DOHH2 (cell line): ENCODE data around the gene MGARP.
A peak's percentile ranks its signal among the peaks of the same experiment; 100 is the strongest.

Experiments used
- H3F3A ChIP-seq: fragments of 200-600 bp; sonication (generic), shearing (Covaris generic); 2 replicates; pipeline ENCODE4 v1.6.0; 2016; ENCODE audit warnings: antibody characterized with exemption, mild to moderate bottlenecking; ENCODE audit not compliant: control insufficient read depth, insufficient read depth
- H3K27ac ChIP-seq: fragments of 200-600 bp; sonication (generic); 2 replicates; pipeline ENCODE4 v1.5.1; 2014; ENCODE audit warnings: low read depth, mild to moderate bottlenecking, low read length, moderate library complexity
- H3K27me3 ChIP-seq: fragments of 200-600 bp; sonication (generic); 2 replicates; pipeline ENCODE4 v1.6.1; 2014; ENCODE audit warnings: mild to moderate bottlenecking, low read length, mixed read lengths; ENCODE audit not compliant: control insufficient read depth
- H3K36me3 ChIP-seq: fragments of 200-600 bp; sonication (generic); 2 replicates; pipeline ENCODE4 v1.6.1; 2014; ENCODE audit warnings: mild to moderate bottlenecking, low read length, moderate library complexity, mixed read lengths; ENCODE audit not compliant: control insufficient read depth
- H3K4me1 ChIP-seq: fragments of 200-600 bp; sonication (generic); 2 replicates; pipeline ENCODE4 v1.6.1; 2014; ENCODE audit warnings: mild to moderate bottlenecking, low read length, mixed read lengths; ENCODE audit not compliant: control insufficient read depth
- H3K4me2 ChIP-seq: fragments of 200-600 bp; sonication (generic); 2 replicates; pipeline ENCODE4 v1.6.0; 2014; ENCODE audit warnings: mild to moderate bottlenecking, low read length, moderate library complexity
- H3K4me3 ChIP-seq: fragments of 200-600 bp; sonication (generic); 2 replicates; pipeline ENCODE4 v1.5.1; 2014; ENCODE audit warnings: mild to moderate bottlenecking, low read length, mixed read lengths
- H3K79me2 ChIP-seq: fragments of 200-600 bp; sonication (generic); 2 replicates; pipeline ENCODE4 v1.6.1; 2014; ENCODE audit warnings: mild to moderate bottlenecking, low read length, mixed read lengths; ENCODE audit not compliant: control insufficient read depth
- H3K9me2 ChIP-seq: fragments of 200-600 bp; sonication (generic); replicated peaks from 2 replicates; pipeline ENCODE4 v1.6.1; 2014; ENCODE audit warnings: mild to moderate bottlenecking, low read length, mixed read lengths; ENCODE audit not compliant: control insufficient read depth
- H3K9me3 ChIP-seq: fragments of 200-600 bp; sonication (generic); 2 replicates; pipeline ENCODE4 v1.6.1; 2014; ENCODE audit warnings: antibody characterized with exemption, low read length, mixed read lengths; ENCODE audit not compliant: control insufficient read depth, insufficient read depth
- H4K20me1 ChIP-seq: fragments of 200-600 bp; sonication (generic); 2 replicates; pipeline ENCODE4 v1.6.0; 2014; ENCODE audit warnings: low read depth, mild to moderate bottlenecking, antibody characterized with exemption, low read length, moderate library complexity; ENCODE audit not compliant: control insufficient read depth, insufficient read depth
- EZH2phosphoT487 ChIP-seq: fragments of 200-600 bp; sonication (generic); IDR thresholded peaks from 2 replicates; pipeline ENCODE4 v1.6.1; 2017; ENCODE audit warnings: borderline replicate concordance, mild to moderate bottlenecking, antibody characterized with exemption, low read length, moderate library complexity, mixed read lengths
- TF ChIP-seq, protein P1 (sequence below): fragments of 200-600 bp; sonication (generic); IDR thresholded peaks from one replicate; pipeline ENCODE4 v1.5.1; 2014; ENCODE audit warnings: antibody characterized with exemption, mild to moderate bottlenecking, low read depth, low read length; ENCODE audit not compliant: poor library complexity, severe bottlenecking

MGARP gene

DNA sequence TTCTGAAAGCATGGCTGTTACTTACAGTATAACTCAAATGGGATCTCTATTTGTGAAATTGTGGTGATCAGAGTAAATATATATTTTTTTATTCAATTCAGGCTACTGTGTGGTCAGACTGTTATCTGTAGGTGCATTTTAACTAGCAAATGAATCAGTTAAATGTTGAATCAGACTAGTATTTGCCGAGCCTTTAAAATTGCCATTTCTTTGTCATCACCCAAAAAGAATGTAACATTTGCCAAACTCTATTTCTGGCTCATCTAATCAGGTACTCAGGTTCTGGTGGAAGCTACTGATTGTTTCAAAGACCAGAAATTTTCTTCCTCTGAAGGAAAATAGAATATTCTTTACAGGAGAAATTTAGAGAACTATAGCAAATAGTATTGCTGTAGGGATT is 19.5 kb upstream of the MGARP start:
- Histone ChIP-seq H3K9me3 (no peaks in the 10 kb centered on the region), H4K20me1 (peaks cover 12% of the 10 kb centered on the region), H3K27ac (no peak overlapping the region), H3K36me3 (peaks cover 40% of the 10 kb centered on the region), H3K4me2 (peak overlapping the region; percentile 93), H3K4me1 (peaks cover 51% of the 10 kb centered on the region), H3F3A (no peaks in the 10 kb centered on the region), H3K9me2 (no peaks in the 10 kb centered on the region), H3K27me3 (no peaks in the 10 kb centered on the region), H3K4me3 (peak overlapping the region; percentile 98), H3K79me2 (peaks cover 61% of the 10 kb centered on the region)
- TF ChIP-seq EZH2phosphoT487, result no peak
- TF ChIP-seq, protein P1, sequence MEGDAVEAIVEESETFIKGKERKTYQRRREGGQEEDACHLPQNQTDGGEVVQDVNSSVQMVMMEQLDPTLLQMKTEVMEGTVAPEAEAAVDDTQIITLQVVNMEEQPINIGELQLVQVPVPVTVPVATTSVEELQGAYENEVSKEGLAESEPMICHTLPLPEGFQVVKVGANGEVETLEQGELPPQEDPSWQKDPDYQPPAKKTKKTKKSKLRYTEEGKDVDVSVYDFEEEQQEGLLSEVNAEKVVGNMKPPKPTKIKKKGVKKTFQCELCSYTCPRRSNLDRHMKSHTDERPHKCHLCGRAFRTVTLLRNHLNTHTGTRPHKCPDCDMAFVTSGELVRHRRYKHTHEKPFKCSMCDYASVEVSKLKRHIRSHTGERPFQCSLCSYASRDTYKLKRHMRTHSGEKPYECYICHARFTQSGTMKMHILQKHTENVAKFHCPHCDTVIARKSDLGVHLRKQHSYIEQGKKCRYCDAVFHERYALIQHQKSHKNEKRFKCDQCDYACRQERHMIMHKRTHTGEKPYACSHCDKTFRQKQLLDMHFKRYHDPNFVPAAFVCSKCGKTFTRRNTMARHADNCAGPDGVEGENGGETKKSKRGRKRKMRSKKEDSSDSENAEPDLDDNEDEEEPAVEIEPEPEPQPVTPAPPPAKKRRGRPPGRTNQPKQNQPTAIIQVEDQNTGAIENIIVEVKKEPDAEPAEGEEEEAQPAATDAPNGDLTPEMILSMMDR, result no peak

DNA sequence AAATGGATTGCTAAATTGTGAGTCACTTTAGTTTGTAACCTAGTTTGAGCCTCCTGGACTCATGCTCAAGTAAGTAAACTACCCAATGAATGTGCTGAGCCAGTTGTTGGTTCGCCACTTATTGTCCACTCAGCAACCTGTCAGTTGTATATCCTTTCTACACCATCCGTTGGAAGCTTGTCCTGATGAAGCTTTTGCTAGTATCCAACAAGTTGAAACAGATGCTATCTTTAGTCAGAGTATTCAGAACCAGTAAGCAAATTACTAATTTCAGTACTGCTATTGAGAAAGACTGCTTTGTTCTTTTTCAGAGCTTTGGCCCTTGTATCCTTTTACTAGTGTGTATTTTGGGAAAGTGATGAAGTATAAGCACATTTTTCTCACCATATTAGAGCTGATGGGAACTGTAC is 17.0 kb upstream of the MGARP start:
- TF ChIP-seq EZH2phosphoT487, result no peak
- Histone ChIP-seq H3K27me3 (no peaks in the 10 kb centered on the region), H3K27ac (no peak overlapping the region), H3K9me2 (no peaks in the 10 kb centered on the region), H3K79me2 (peaks cover 41% of the 10 kb centered on the region), H3K4me1 (peaks cover 37% of the 10 kb centered on the region), H3K4me2 (peak overlapping the region; percentile 81; the same call in 1 of the 2 replicates), H3F3A (no peaks in the 10 kb centered on the region), H4K20me1 (no peaks in the 10 kb centered on the region), H3K4me3 (no peak overlapping the region), H3K9me3 (no peaks in the 10 kb centered on the region), H3K36me3 (peaks cover 29% of the 10 kb centered on the region)

DNA sequence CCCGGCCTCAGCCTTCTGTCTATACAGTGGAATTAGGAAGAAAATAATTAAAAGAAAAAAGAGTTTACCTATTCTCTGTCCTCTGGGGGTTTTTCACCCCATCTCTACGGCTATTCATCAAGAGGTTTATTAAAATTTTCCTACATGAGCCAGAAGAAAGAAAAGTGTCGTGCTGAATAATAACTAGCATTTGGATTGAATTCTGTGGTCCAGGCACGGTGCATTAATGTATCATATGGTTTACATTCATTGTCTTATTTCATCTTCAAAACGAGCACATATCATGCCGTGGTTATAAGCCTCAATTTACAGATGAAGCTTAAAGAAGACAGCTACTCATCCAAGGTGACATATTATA is 15.9 kb upstream of the MGARP start:
- no peak overlapping the region for H3K27ac ChIP-seq
- H3K36me3 ChIP-seq, result peaks cover 24% of the 10 kb centered on the region
- no peak for TF ChIP-seq EZH2phosphoT487
- TF ChIP-seq, protein P1, result no peak
- H3K9me3 ChIP-seq, result no peaks in the 10 kb centered on the region
- peak overlapping the region; percentile 81 for H3K4me2 ChIP-seq
- no peaks in the 10 kb centered on the region for H3F3A ChIP-seq
- no peaks in the 10 kb centered on the region for H3K9me2 ChIP-seq
- H3K79me2 ChIP-seq, result peaks cover 31% of the 10 kb centered on the region
- H4K20me1 ChIP-seq, result no peaks in the 10 kb centered on the region
- no peaks in the 10 kb centered on the region for H3K27me3 ChIP-seq
- peak overlapping the region; percentile 83 for H3K4me3 ChIP-seq
- H3K4me1 ChIP-seq, result peaks cover 37% of the 10 kb centered on the region

DNA sequence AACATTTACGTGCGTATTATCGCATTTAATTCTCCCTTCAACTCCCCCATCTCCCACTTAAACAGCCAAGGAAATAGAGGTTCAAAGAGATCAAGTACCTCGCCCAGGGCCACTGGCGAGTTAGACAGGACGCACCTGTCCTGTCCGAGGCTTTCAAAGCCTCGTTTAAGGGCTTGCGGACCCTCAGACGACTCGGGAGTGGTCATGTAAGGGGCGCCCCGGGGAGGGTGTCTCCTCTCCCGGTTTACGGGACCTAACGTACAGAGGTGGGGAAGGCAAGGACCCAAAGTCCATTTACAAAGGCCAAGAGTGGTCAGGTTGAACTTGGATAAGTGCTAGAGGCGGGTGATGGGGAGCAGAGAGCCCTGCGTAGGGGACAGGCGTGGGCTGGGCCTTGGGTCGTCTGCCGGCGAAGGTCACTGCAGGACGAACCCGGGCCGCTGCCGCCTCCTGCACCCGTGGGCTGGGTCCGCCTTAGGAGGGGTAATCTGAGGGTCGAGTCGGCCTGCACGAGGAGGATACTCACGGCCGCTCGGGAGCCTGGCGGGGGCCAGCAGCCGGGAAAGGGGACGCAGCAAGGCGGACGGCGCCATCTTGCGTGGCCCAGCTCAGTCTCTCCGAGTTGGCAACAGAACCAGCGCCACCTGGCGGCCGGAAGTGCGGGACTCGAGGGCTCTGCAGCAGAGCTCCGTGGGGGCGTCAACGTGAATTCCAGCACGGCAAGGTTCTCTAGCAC is 15.3 kb upstream of the MGARP start:
- peak overlapping the region; percentile 83 for H3K4me3 ChIP-seq
- H3K9me2 ChIP-seq, result no peaks in the 10 kb centered on the region
- no peaks in the 10 kb centered on the region for H3K27me3 ChIP-seq
- no peaks in the 10 kb centered on the region for H3K9me3 ChIP-seq
- peaks cover 24% of the 10 kb centered on the region for H3K36me3 ChIP-seq
- TF ChIP-seq EZH2phosphoT487, result no peak
- TF ChIP-seq, protein P1, result peak; percentile 85
- H3K79me2 ChIP-seq, result peaks cover 26% of the 10 kb centered on the region
- H3K27ac ChIP-seq, result peak overlapping the region; percentile 43
- no peaks in the 10 kb centered on the region for H4K20me1 ChIP-seq
- peaks cover 34% of the 10 kb centered on the region for H3K4me1 ChIP-seq
- H3K4me2 ChIP-seq, result peak overlapping the region; percentile 81
- no peaks in the 10 kb centered on the region for H3F3A ChIP-seq
